Omental fat pad (tissue), 4 donors: ENCODE results near the gene FIBCD1. TPM values are rescaled to one million over a fixed set of nuclear protein-coding genes. Genes with fewer than 3 reads are reported as not detected.

Experiments used
- ATAC-seq: fragments of 150-250 bp; one replicate; pipeline ENCODE4 v1.9.1; 2016; ENCODE audit warnings: mild to moderate bottlenecking, moderate library complexity; ENCODE audit not compliant: low FRiP score
- DNase-seq: peaks from one replicate; pipeline ENCODE4 v3.0.0-alpha.2; 2019; ENCODE audit warnings: low spot score
- CTCF ChIP-seq, 3 donors: fragments of 450-650 bp; IDR thresholded peaks; one replicate each; pipeline ENCODE4 v1.5.1; 2016 to 2017; ENCODE audit warnings: antibody characterized with exemption in 3 of 3, mild to moderate bottlenecking in 3 of 3, moderate library complexity in 2 of 3
- total RNA-seq, 4 donors: library from RNA; depleted of rRNA; stranded (reverse); fragments of >200 nt; gene quantifications; one replicate each; pipeline ENCODE4 v1.1.0, GENCODE V29; 2016

Gene FIBCD1
- total RNA-seq, 4 donors from 2014 or later, result 1.6 TPM; not detected in 3

- no peak for DNase-seq
- ATAC-seq, result no peak
- no peak for TF ChIP-seq CTCF (IDR thresholded peaks at IDR 0.05)
Observed at GRCh38 chr9:130965680-130966079, 26.6 kb upstream of the FIBCD1 start.

GRCh38 chr9:130963916-130964315 is 24.9 kb upstream of the FIBCD1 start:
- DNase-seq (no peak), ATAC-seq (no peak)
- no peak for TF ChIP-seq CTCF (IDR thresholded peaks at IDR 0.05)

GRCh38 chr9:130963337-130963908 is 24.4 kb upstream of the FIBCD1 start:
- TF ChIP-seq CTCF (IDR thresholded peaks at IDR 0.05), result no peak
- DNase-seq (no peak), ATAC-seq (no peak)

- DNase-seq, result no peak
- no peak for TF ChIP-seq CTCF (IDR thresholded peaks at IDR 0.05)
- peak; percentile 74 for ATAC-seq
Observed at GRCh38 chr9:130962418-130963316, 23.6 kb upstream of the FIBCD1 start.

- DNase-seq, result no peak
- TF ChIP-seq CTCF (IDR thresholded peaks at IDR 0.05), result no peak
- no peak for ATAC-seq
Observed at GRCh38 chr9:130961511-130962300, 22.7 kb upstream of the FIBCD1 start.

GRCh38 chr9:130960522-130961378 is 21.7 kb upstream of the FIBCD1 start:
- DNase-seq (no peak), ATAC-seq (no peak)
- TF ChIP-seq CTCF (IDR thresholded peaks at IDR 0.05), result no peak
